Natural killer cell (primary cell): ENCODE results near the gene GRHL1. TPM values are rescaled to one million over a fixed set of nuclear protein-coding genes. Genes with fewer than 3 reads are reported as not detected.

Experiments used
- ATAC-seq, 3 donors: fragments of 150-1000 bp in 2 of 3; fragments of 200-7000 bp in 1 of 3; cut with Tn5 transposase; 1 replicate in 1 of 3; 2 replicates in 2 of 3; pipeline ENCODE4 v1.10.0; 2021; ENCODE audit warnings: mild to moderate bottlenecking in 2 of 3, moderate library complexity in 2 of 3
- DNase-seq, 2 donors: peaks; one replicate each; pipeline versions ENCODE4 v3.0.0 to v3.0.0-alpha.2; 2013 to 2021; ENCODE audit warnings: mixed read lengths in 1 of 2
- H3K27ac ChIP-seq: one replicate; pipeline ENCODE4 v1.5.1; 2013; ENCODE audit warnings: mild to moderate bottlenecking, low read length
- H3K27me3 ChIP-seq: one replicate; pipeline ENCODE4 v1.6.1; 2013; ENCODE audit warnings: low read length; ENCODE audit not compliant: control insufficient read depth, insufficient read depth
- H3K36me3 ChIP-seq: one replicate; pipeline ENCODE4 v1.6.1; 2013; ENCODE audit warnings: low read length; ENCODE audit not compliant: control insufficient read depth, insufficient read depth
- H3K4me1 ChIP-seq: one replicate; pipeline ENCODE4 v1.6.1; 2013; ENCODE audit warnings: low read length; ENCODE audit not compliant: control insufficient read depth, insufficient read depth
- H3K4me3 ChIP-seq: one replicate; pipeline ENCODE4 v1.5.1; 2013; ENCODE audit warnings: low read length
- H3K9me3 ChIP-seq: one replicate; pipeline ENCODE4 v1.6.1; 2013; ENCODE audit warnings: low read length; ENCODE audit not compliant: control insufficient read depth, insufficient read depth
- H3K27ac Mint-ChIP-seq, 2 donors: one replicate each; pipeline ENCODE4 v1.8.0; 2022; ENCODE audit warnings: mild to moderate bottlenecking in 2 of 2, mixed read lengths in 2 of 2, moderate library complexity in 1 of 2
- H3K27me3 Mint-ChIP-seq, 2 donors: one replicate each; pipeline ENCODE4 v1.8.0; 2022; ENCODE audit warnings: low read depth in 2 of 2, mixed read lengths in 2 of 2
- H3K36me3 Mint-ChIP-seq: one replicate; pipeline ENCODE4 v1.8.0; 2022; ENCODE audit warnings: mixed read lengths
- H3K4me1 Mint-ChIP-seq, 2 donors: one replicate each; pipeline ENCODE4 v1.8.0; 2022; ENCODE audit warnings: mixed read lengths in 2 of 2
- H3K4me3 Mint-ChIP-seq: one replicate; pipeline ENCODE4 v1.8.0; 2022; ENCODE audit warnings: mild to moderate bottlenecking, moderate library complexity, mixed read lengths
- H3K9me3 Mint-ChIP-seq, 2 donors: one replicate each; pipeline ENCODE4 v1.8.0; 2022; ENCODE audit warnings: mixed read lengths in 2 of 2
- CTCF ChIP-seq: fragments of 200-600 bp; IDR thresholded peaks from one replicate; pipeline ENCODE4 v1.8.0; 2022; ENCODE audit warnings: antibody characterized with exemption
- WGBS: methylation state at CpG from one replicate; pipeline ENCODE4 v1.1.7; 2013; ENCODE audit warnings: missing lambda C conversion rate; ENCODE audit not compliant: insufficient coverage; 5-methylcytosine and 5-hydroxymethylcytosine counted together
- intact Hi-C: fragments of 100-400 bp; cut with micrococcal nuclease; formaldehyde crosslinking; loops from one replicate; pipeline ENCODE4 v1.14.2; 2022
- total RNA-seq, 4 donors: library from RNA; stranded (reverse); fragments of 120-200 nt in 1 of 4; gene quantifications; one replicate each; pipeline versions ENCODE4 v1.2.3 to v1.2.4, GENCODE V29; 2013 to 2022

The GRHL1 gene
- total RNA-seq, 3 donors from 2014 or later (not counting 1 experiment from before 2014, with no cell fraction given), result 1.6 to 3.6 (median 3.2) TPM

- H3K9me3 ChIP-seq, result no peaks in the 10 kb centered on the region
- H3K9me3 Mint-ChIP-seq, result no peaks in the 10 kb centered on the region
- no peaks in the 10 kb centered on the region for H3K27me3 Mint-ChIP-seq
- DNase-seq, result no peak
- H3K4me3 Mint-ChIP-seq, result no peak overlapping the region
- no peaks in the 10 kb centered on the region for H3K36me3 Mint-ChIP-seq
- H3K4me1 Mint-ChIP-seq, result peaks cover 46 to 63% of the 10 kb centered on the region in 2 donors
- WGBS, result 98% methylated on average over 7 of the region's 7 CpGs
- no peak for TF ChIP-seq CTCF
- no peaks in the 10 kb centered on the region for H3K27me3 ChIP-seq
- intact Hi-C loops, result no loop called here
- H3K4me3 ChIP-seq, result no peak overlapping the region
- H3K4me1 ChIP-seq, result peaks cover 86% of the 10 kb centered on the region
- no peak overlapping the region for H3K27ac Mint-ChIP-seq
- no peak for ATAC-seq
- no peak overlapping the region for H3K27ac ChIP-seq
- no peaks in the 10 kb centered on the region for H3K36me3 ChIP-seq
Observed at GRCh38 chr2:10032746-10033105, 81.2 kb downstream of the GRHL1 start.

- H3K27ac ChIP-seq, result no peak overlapping the region
- H3K36me3 Mint-ChIP-seq, result no peaks in the 10 kb centered on the region
Observed at GRCh38 chr2:10033251-10034006, 81.9 kb downstream of the GRHL1 start.

GRCh38 chr2:10034333-10035052 lies 83.0 kb downstream of the GRHL1 start:
- no peak for DNase-seq
- H3K4me1 ChIP-seq, result peaks cover 81% of the 10 kb centered on the region
- no peaks in the 10 kb centered on the region for H3K36me3 Mint-ChIP-seq
- H3K4me1 Mint-ChIP-seq, result peaks cover 33 to 56% of the 10 kb centered on the region in 2 donors
- no peaks in the 10 kb centered on the region for H3K27me3 ChIP-seq
- intact Hi-C loops, result no loop called here
- peak overlapping the region; percentile 52 for H3K4me3 Mint-ChIP-seq
- H3K27me3 Mint-ChIP-seq, result no peaks in the 10 kb centered on the region
- no peak overlapping the region for H3K4me3 ChIP-seq
- no peaks in the 10 kb centered on the region for H3K9me3 Mint-ChIP-seq
- peak overlapping the region; percentile 81 to 85 for H3K27ac Mint-ChIP-seq
- no peaks in the 10 kb centered on the region for H3K9me3 ChIP-seq
- TF ChIP-seq CTCF, result no peak
- no peak overlapping the region for H3K27ac ChIP-seq
- no peaks in the 10 kb centered on the region for H3K36me3 ChIP-seq
- ATAC-seq, result no peak
- 83% methylated on average over 10 of the region's 12 CpGs for WGBS

More at GRCh38 chr2:10033251-10034006, 81.9 kb downstream of the GRHL1 start:
- 85% methylated on average over 14 of the region's 14 CpGs for WGBS
- H3K4me3 ChIP-seq, result no peak overlapping the region
- peaks cover 86% of the 10 kb centered on the region for H3K4me1 ChIP-seq
- no peak for TF ChIP-seq CTCF
- peaks cover 44 to 64% of the 10 kb centered on the region in 2 donors for H3K4me1 Mint-ChIP-seq
- H3K9me3 Mint-ChIP-seq, result no peaks in the 10 kb centered on the region
- H3K27me3 ChIP-seq, result no peaks in the 10 kb centered on the region
- intact Hi-C loops, result no loop called here
- no peak for DNase-seq
- H3K27me3 Mint-ChIP-seq, result no peaks in the 10 kb centered on the region
- ATAC-seq, result no peak
- H3K4me3 Mint-ChIP-seq, result no peak overlapping the region
- H3K27ac Mint-ChIP-seq, result no peak overlapping the region
- no peaks in the 10 kb centered on the region for H3K9me3 ChIP-seq
- H3K36me3 ChIP-seq, result no peaks in the 10 kb centered on the region
